Amygdala (tissue), 56 donors: ENCODE measurements around the gene PIM1.

Experiments used
- DNase-seq, 56 donors: peaks; one replicate each; lab custom pipeline; 2025; lab: John Stamatoyannopoulos, UW

The PIM1 gene

DNA sequence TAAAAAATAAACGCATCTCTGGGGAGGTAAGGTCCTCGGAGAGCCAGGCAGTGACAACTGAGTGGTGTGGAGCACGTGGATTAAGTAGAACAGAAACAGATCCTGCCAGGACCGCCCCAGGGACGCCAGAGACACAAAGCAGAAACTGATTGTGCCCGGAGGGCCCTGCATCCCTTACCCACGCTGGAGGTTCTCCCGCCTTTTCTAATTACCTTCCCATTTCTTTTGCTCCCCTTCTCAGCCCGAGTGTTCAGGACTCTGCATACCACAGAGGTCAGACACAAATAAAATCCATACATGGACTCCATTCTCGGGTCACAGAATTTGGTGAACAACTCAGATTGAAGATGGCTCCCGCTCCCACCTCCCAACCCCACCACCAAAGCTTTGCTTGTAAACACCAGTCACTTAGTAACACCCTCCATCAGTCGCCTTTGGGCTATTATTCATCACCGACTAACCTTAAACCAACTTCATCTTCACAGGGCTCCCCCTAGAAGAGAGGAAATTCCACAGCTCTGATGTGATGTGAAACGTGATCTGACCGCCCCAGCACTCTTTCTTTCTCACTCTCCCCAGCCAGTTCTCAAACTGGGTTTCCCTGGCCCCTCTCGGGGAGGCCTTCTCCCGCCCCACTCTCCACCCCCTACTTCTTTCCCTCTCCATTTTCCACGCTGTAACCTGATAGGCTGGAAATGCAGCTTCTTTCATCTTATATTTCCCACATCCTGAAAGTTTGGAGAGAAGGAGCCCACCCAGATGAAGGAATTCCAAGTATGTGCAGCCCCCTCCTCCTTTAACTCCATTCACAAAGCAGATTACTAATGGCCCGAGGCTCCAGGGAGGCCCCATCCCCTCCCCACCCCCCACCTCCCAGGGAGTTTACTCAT is 32.5 kb upstream of the PIM1 start:
- DNase-seq = no peak

DNA sequence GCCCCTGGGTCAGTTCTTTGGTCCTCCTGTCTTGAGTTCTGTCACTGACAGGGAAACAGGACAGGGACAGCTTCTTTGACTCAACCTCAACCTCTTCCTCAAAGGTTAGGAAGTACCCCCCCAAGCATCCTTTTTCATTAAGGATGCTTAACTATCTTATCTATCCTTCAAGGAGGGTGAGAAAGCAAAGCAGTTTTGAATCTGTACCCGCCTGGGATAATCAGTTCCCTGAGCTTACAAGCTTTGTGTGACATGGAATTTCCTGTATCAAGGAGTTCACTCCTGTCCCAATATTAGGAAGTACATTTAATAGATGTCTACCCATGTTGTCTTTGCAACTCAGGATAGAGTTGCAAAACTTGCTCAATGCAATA is 31.1 kb upstream of the PIM1 start:
- no peak for DNase-seq

DNA sequence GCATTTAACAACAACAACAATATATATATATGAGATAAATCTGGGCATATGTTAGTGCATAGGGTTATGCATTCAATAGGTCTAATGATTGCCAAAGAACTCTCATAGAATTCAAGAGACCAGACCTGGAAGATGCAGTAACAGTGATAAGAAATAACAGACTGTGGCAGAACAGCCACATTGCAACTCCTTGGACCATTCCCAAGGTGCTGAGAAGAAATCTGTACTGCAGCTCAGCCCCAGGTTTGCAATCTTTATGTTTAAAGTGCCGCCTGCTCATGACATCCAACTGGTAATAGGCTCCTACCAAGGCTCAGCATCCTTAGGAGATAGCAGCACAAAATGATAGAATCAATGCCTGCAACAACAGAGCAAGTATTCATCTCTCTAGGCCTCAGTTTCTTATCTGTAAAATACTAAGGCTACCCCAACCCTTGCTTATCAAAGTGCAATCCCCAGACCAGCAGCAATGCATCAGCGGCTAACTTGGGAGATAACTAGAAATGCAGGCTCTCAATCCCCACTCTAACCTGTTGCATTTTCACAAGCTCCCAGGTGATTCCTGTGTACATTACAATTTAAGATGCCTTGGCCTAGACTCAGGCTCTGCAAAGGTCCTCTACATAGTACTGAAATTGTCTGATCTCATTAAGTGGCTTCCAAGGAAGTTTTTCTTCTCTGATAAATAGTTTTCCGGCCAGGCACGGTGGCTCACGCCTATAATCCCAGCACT is 30.6 kb upstream of the PIM1 start:
- no peak for DNase-seq

DNA sequence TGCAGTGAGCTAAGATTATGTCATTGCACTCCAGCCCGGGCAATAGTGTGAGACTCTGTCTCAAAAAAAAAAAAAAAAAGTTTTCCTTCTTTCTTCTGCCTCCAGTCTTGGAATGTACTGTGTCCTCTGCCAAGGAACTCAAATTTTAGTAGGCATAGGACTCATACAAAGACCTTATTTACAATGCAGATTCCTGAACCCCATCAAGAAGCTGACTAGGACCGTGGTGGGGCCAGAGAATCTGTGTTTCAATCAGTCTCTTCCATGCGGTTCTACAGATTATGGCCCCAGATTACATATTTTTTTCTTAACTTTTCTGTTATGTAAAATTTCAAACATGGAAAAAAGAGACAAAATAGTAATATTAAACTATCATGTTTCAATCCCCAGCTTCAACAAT is 29.8 kb upstream of the PIM1 start:
- no peak for DNase-seq

DNA sequence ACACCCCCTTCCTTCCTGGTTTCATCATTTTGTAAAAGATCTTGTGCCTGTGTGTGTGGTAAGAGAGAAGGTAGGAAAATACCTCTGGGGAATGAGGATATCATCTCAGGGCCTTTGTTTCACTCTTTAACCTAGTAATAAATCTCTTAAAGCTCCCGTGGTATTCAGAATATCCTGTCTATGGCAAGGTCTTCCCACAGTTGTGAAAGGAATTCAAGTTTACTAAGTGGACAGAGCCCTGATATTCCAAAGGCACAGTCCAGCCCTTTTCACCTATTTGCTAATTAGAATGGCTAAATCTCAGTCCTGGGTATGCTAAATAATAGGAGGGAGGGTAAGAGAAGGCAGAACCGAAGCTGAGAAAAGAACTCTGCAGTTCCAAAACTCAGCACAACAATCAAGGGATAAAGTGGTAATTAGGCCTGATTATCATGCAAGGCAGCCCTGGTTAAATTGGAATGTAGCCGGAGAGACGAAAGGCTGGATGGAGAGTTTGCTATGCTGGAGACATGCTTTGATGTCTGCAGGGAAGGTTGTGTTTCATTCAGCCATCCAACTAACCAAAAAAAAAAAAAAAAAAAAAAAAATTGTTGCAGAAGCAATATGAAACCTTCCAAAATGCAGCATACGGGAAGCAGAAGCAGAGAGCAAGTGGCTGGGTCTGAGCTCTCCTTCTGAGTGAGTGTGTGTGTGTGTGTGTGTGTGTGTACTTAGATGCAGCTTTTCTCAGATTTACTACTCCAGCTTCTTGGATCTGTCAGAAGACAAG is 28.5 kb upstream of the PIM1 start:
- DNase-seq = peak in 6 of 56 donors; percentile 0 to 20 (median 8)

DNA sequence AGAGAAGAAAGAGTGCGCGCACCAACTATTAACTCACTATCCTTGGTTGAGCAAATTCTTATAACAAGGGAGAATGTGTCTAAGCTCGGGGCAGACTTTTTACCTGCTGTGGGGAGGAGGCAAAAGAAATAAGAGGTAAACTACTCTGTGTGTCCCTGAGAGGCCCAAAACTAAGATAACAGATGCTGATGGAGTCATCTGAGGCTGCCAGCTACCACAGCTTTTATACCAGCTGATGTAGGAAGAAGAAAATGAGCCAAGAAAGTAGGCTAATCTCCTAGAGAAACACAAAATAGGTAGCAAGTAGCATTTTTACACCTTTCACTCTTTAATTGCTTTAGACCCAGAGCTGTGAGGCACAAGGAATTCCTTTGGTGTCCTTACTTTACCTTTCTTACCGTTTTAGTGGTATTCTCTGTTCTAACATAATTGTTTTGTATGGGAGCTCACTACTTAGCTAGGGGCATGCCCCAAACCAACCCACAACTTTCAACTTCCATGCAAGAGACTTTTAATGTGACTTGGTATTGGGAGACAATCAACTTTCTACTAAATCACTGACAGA is 27.8 kb upstream of the PIM1 start:
- DNase-seq = no peak

DNA sequence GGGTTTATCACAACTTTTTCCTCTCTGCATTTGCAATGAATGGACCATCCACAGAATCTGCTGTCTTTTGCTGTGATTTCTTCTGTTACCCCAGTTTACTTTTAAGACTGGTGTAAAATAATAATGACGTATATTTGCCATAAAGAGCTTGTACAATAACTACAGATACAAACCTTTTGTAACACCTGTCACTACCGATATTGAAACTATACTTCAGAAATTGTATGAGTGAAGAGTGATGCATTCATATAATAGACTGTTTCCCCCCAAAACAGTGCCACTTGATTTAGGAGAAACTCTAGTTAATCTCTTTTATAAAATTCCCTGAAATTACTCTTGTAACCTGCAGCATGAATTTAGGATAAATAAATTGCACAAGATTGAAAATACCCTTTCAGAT is 26.4 kb upstream of the PIM1 start:
- no peak for DNase-seq

DNA sequence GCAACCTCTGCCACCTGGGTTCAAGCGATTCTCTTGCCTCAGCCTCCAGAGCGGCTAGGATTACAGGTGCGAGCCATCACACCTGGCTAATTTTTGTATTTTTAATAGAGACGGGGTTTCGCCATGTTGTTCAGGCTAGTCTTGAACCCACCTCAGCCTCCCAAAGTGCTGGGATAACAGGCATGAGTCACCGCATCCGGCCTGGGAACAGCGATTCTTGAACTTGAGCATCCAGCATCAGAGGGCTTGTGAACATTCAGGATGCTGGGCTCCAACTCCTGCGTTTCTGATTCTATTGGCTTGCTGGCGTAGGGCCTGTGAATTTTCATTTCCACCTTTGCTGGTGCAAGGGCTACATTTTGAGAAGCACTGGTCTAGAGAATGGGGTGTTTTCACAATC is 24.5 kb upstream of the PIM1 start:
- no peak for DNase-seq

DNA sequence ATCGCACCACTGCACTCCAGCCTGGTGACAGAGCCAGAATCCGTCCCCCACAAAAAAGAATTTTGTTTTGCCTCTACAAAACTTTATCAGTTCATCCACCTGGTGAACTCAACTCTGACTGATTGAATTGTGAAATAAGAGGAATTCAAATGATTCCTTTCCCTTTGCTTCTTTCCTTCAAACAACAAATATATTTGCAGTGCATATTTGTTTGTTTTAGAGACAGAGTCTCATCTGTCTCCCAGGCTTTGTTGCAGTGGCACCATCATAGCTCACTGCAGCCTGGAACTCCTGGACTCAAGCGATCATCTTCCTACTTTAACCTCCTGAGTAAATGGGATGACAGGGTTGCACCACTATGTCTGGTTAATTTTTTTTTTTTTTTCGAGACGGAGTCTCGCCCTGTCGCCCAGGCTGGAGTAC is 23.2 kb upstream of the PIM1 start:
- DNase-seq = no peak

DNA sequence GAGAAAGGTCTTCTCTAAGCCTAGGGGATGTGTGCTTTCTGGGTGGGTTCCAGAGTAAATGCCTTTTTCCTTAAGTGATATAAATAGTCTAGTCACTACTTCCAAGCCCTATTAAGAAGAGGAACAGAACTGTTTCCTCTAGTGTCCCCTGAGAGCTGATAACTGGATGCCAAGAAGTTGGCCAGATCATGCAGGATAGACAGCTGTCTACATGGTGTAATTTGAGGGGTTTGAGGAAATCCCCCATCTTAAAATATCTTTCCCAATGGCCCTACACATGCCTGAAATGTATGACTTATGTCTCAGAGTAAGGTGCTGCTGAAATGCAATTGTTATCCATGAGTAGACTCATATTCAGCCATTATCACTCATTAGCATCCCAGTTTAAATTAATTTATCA is 20.2 kb upstream of the PIM1 start:
- DNase-seq = no peak

DNA sequence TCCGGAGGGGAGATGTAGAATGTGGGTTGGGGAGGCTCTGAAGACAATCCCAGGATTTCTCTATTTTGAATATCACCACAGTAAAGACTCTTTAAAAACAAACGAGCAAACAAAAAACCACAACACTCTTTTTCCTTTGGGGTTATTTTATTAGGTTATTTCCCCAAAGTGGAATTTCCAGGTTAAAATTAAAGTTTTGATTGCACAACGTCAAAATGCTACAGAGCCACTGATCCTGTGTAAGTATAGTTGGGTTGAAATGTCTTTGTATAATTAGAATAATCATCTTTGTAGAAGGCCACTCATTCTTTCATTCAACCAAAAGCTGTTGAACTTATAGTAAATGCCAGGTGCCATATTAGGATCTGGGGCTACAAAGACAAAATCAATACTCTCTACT is 19.6 kb upstream of the PIM1 start:
- DNase-seq = no peak

DNA sequence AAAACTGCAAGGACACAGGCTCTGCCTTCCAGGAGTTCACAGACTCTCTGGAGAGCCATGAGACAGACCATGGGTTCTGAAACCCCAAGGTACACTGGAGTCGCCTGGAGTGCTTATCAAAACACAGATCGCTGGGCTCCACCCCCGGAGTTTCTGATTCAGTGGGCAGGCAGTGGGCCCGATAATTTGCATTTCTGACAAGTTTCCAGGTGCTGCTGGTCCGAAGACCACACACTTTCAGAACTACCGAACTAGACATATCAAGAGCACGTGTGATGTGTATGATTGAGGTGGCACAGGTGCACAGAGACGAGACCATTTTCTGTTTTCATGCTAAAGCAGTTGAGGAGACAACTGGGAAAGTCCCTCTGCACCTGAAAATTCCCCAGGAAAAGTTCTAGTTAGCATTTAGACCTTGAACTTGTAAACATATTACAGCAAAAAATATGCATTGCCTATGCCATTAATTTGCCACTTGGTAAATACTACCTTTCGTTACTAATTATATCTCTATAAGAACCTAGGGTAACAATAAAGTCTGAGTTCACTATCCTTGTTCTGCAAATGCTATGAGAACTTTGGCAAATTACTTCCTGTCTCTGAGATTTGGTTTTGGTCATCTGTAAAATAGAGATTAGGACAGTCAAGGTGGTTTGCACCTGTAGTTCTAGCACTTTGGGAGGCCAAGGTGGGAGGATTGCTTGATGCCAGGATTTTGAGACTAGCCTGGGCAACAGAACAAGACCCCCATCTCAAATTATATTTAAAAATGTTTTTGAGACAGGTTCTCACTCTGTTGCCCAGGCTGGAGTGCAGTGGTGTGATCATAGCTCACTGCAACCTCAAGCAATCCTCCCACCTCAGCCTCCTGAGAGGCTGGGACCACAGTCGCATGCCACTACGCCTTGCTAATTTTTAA is 14.3 kb upstream of the PIM1 start:
- no peak for DNase-seq

DNA sequence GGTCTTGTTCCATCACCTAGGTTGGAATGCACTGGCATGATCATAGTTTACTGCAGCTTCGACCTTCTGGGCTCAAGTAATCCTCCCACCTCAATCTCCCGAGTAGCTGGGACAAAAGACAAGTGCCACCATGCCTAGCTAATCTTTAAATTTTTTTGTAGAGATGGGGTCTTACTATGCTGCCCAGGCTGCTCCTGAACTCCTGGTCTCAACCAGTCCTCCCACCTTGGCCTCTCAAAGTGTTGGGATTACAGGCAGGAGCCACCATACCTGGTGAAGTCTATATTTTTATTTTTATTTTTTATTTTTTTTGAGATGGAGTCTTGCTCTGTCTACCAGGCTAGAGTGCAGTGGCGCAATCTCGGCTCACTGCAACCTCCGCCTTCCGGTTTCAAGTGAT is 11.4 kb upstream of the PIM1 start:
- DNase-seq = no peak

DNA sequence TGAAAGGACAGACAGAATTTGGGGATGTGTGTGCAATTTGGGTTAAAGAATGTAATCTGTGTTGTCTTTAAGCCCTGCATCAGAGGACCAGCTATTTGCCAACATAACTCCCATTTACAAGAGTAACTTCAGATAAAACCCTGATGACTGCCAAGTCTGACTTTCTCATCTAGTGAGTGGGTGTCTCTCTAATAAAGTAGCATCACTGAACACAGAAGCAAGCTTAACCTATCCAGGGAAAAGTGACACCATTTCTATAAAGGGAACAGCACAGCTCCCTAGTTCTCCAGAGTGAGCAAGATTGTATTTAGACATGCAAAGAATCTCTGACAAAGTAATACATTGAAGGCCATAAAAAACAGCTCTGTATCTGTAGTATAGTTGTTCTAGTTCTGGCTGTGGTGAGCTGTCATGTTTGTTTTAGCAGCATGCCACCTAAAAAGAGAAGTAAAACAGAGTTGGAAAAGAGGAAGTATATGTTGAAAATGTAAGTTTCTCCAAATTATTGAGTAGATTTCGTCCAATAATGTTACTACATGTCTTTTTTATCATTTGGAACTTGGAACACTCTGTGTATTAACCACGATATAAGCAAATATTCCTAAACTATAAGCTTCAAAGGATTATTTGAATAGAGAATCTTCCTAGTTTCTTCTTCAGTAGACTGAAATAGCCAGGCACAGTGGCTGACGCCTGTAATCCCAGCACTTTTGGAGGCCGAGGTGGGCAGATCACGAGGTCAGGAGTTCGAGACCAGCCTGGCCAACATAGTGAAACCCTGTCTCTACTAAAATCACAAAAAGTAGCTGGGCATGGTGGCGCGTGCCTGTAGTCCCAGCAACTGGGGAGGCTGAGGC is 8.8 kb upstream of the PIM1 start:
- DNase-seq = peak in 1 of 56 donors; percentile 16

DNA sequence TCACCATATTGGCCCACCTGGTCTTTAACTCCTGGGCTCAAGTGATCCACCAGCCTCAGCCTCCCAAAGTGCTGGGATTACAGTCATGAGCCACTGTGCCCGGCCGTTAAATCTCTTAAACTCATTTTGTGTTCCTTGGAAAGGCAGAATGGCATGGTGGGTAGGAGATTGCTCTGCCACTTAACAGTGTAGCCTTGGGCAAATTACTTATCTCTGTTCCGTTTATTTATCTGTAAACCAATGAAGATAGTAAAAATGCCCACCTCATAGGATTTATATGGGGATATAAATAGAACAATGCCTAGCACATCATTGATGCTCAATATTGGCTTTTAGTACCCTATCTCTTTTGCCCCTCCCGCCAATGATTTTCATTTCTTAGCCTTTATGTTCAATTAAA is 7.2 kb upstream of the PIM1 start:
- no peak for DNase-seq

DNA sequence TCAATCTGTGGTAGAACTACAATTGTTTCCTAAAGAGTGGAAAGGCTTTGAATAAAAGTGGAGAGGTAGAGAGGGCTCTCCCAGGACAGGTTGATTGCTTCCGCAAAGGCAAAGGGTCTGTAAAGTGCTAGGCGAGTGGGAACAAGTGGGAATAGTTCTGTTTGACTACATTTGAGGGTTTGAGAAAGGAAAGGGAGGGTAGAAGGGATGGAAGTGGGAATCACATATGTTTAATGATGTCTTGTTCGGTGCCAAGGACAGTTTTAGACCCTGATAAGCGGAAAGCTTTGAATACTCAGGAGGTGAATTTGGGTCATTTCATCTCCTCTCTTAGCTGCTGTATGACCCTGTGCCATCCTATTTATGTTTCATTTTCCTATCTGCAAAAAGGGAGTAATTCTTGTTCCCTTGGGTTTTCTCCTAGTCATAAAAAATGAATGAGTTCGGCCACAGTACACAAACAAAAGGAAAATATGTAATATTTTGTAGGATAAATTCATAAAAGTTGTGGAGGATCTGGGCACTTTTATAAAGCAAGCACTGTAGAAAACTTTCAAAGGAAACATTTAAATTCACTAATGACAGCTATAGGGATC is 1.7 kb upstream of the PIM1 start:
- no peak for DNase-seq

DNA sequence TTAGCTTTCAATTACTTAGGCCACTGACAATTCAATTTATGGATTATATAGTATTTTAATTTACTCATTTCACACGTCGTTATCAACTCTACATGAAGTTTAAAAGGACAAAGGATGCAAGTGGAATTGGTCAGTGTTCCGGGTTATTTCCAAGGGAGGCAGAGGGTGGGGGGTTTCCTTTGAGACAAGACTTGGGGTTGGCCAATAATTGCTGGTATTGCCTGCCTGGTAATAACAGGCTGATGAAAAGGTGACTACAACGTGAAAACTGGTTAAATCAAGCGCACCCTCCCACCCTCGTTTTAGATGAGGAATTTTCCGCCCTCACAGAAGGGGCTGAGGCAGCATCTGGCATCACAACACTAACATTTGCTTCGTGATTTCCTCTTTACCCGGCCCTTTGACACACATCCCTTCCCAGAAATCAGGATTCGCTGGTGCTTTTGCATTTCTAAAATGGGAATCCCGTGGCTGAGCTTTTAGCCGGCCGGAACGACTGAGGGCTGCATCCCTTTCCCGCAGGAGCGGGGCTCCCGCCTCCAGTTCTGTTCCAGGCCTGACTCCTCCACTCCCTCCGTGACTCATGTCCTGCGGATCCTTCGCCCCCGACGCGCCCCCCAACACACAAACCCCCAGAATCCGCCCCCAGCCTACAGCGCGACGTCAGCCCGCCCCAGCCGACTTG is 999 bp upstream of the PIM1 start:
- peak in 31 of 56 donors; percentile 16 to 88 (median 55) for DNase-seq
